Liver (tissue), 9 donors: ENCODE measurements around the gene CCNDBP1. TPM values are rescaled to one million over a fixed set of nuclear protein-coding genes. Genes with fewer than 3 reads are reported as not detected.

ENCODE experiments used
- DNase-seq: peaks from one replicate; pipeline ENCODE4 v3.0.0-alpha.2; 2017; ENCODE audit warnings: low spot score
- H3K27ac ChIP-seq, 2 donors: one replicate each; pipeline ENCODE4 v1.7.0; 2013; ENCODE audit warnings: inconsistent platforms in 2 of 2, low read length in 2 of 2, control low read depth in 1 of 2, low read depth in 1 of 2, mild to moderate bottlenecking in 1 of 2
- H3K27me3 ChIP-seq, 4 donors: one replicate each; pipeline versions ENCODE4 v1.6.1 to v1.7.0; 2013; ENCODE audit warnings: low read length in 3 of 4, inconsistent platforms in 1 of 4, mild to moderate bottlenecking in 1 of 4, moderate library complexity in 1 of 4; ENCODE audit not compliant: control insufficient read depth in 4 of 4, insufficient read depth in 4 of 4
- H3K36me3 ChIP-seq, 4 donors: one replicate each; pipeline versions ENCODE4 v1.6.1 to v1.7.0; 2013; ENCODE audit warnings: low read length in 3 of 4, mild to moderate bottlenecking in 3 of 4, low read depth in 1 of 4, moderate library complexity in 1 of 4; ENCODE audit not compliant: control insufficient read depth in 4 of 4, insufficient read depth in 3 of 4
- H3K4me1 ChIP-seq, 4 donors: one replicate each; pipeline versions ENCODE4 v1.6.1 to v1.7.0; 2013; ENCODE audit warnings: low read length in 3 of 4, mild to moderate bottlenecking in 3 of 4, moderate library complexity in 1 of 4; ENCODE audit not compliant: control insufficient read depth in 4 of 4, insufficient read depth in 4 of 4
- H3K4me3 ChIP-seq, 3 donors: one replicate each; pipeline versions ENCODE4 v1.6.1 to v1.7.0; 2013; ENCODE audit warnings: low read length in 3 of 3, control low read depth in 1 of 3, low read depth in 1 of 3, mild to moderate bottlenecking in 1 of 3
- H3K9ac ChIP-seq, 2 donors: one replicate each; pipeline ENCODE4 v1.7.0; 2013; ENCODE audit warnings: low read length in 2 of 2, mild to moderate bottlenecking in 2 of 2, moderate library complexity in 2 of 2, control low read depth in 1 of 2, low read depth in 1 of 2
- H3K9me3 ChIP-seq, 4 donors: one replicate each; pipeline versions ENCODE4 v1.6.1 to v1.7.0; 2013; ENCODE audit warnings: low read length in 3 of 4; ENCODE audit not compliant: control insufficient read depth in 4 of 4
- ATF3 ChIP-seq: IDR thresholded peaks from 2 replicates; pipeline ENCODE4 v1.6.1; 2016; ENCODE audit warnings: antibody characterized with exemption
- CTCF ChIP-seq: fragments of 150-350 bp; IDR thresholded peaks from 2 replicates; pipeline ENCODE4 v1.5.1; 2017; ENCODE audit warnings: improper control_type of control experiment, low read depth, low read length; ENCODE audit not compliant: missing input control
- EGR1 ChIP-seq, 2 donors: IDR thresholded peaks; 2 replicates each; pipeline ENCODE4 v1.6.1; 2016 to 2018; ENCODE audit warnings: antibody characterized with exemption in 2 of 2, low read depth in 2 of 2
- FOXA1 ChIP-seq: IDR thresholded peaks from 2 replicates; pipeline ENCODE4 v1.6.1; 2016; ENCODE audit warnings: antibody characterized with exemption
- FOXA2 ChIP-seq: IDR thresholded peaks from 2 replicates; pipeline ENCODE4 v1.6.1; 2016; ENCODE audit warnings: antibody characterized with exemption
- GABPA ChIP-seq, 2 donors: IDR thresholded peaks in 1 of 2; conservative IDR thresholded peaks in 1 of 2; 2 replicates each; pipeline ENCODE4 v1.6.1; 2016; ENCODE audit warnings: antibody characterized with exemption in 2 of 2, mild to moderate bottlenecking in 1 of 2, moderate library complexity in 1 of 2
- HNF4A ChIP-seq, 2 donors: conservative IDR thresholded peaks; 2 replicates each; pipeline ENCODE4 v1.6.1; 2016; ENCODE audit warnings: antibody characterized with exemption in 2 of 2, mild to moderate bottlenecking in 2 of 2
- HNF4G ChIP-seq: IDR thresholded peaks from 2 replicates; pipeline ENCODE4 v1.6.1; 2016; ENCODE audit warnings: antibody characterized with exemption
- JUND ChIP-seq, 2 donors: IDR thresholded peaks; 2 replicates each; pipeline ENCODE4 v1.6.1; 2016; ENCODE audit warnings: antibody characterized with exemption in 2 of 2
- MAX ChIP-seq: IDR thresholded peaks from 2 replicates; pipeline ENCODE4 v1.6.1; 2016; ENCODE audit warnings: antibody characterized with exemption
- NR2F2 ChIP-seq: IDR thresholded peaks from 2 replicates; pipeline ENCODE4 v1.6.1; 2016; ENCODE audit warnings: antibody characterized with exemption
- RAD21 ChIP-seq, 2 donors: IDR thresholded peaks; 2 replicates each; pipeline ENCODE4 v1.6.1; 2016; ENCODE audit warnings: antibody characterized with exemption in 2 of 2, mild to moderate bottlenecking in 2 of 2
- REST ChIP-seq: IDR thresholded peaks from 2 replicates; pipeline ENCODE4 v1.6.1; 2016; ENCODE audit warnings: antibody characterized with exemption, mild to moderate bottlenecking
- RXRA ChIP-seq, 2 donors: IDR thresholded peaks; 2 replicates each; pipeline ENCODE4 v1.6.1; 2017 to 2018; ENCODE audit warnings: antibody characterized with exemption in 2 of 2, mild to moderate bottlenecking in 1 of 2
- TAF1 ChIP-seq: conservative IDR thresholded peaks from 2 replicates; pipeline ENCODE4 v1.6.1; 2016; ENCODE audit warnings: antibody characterized with exemption, mild to moderate bottlenecking
- YY1 ChIP-seq: IDR thresholded peaks from 2 replicates; pipeline ENCODE4 v1.6.1; 2016; ENCODE audit warnings: antibody characterized with exemption, mild to moderate bottlenecking
- ZBTB33 ChIP-seq: IDR thresholded peaks from 2 replicates; pipeline ENCODE4 v1.6.1; 2016; ENCODE audit warnings: antibody characterized with exemption
- WGBS: extraction: QIAGEN DNeasy Blood & Tissue Kit; methylation state at CpG from one replicate; pipeline ENCODE4 v1.1.7; 2013; 5-methylcytosine and 5-hydroxymethylcytosine counted together
- polyA plus RNA-seq, 2 donors: library from polyadenylated mRNA; stranded (reverse) in 1 of 2; unstranded in 1 of 2; fragments of 200-250 nt in 1 of 2; fragments of >200 nt in 1 of 2; fragmentation: Nextera tagmentation in 1 of 2; extraction: Ambion mirVana in 1 of 2; gene quantifications; one replicate each; pipeline versions ENCODE4 v1.2.1 to v1.2.3, GENCODE V29; 2013 to 2015
- total RNA-seq, 2 donors: library from RNA; depleted of rRNA; stranded (reverse); fragments of >200 nt; gene quantifications; one replicate each; pipeline ENCODE4 v1.2.3, GENCODE V29; 2014
- donor health status: healthy.
- donor health status: healthy.
- donor health status: healthy.
- donor health status: healthy.
- donor health status: healthy.

The CCNDBP1 gene
- total and polyA plus RNA-seq, 4 donors = 21.4 to 160 (median 26.4) TPM

- Histone ChIP-seq H3K27ac (no peak overlapping the region), H3K36me3 (no peaks in the 10 kb centered on the region), H3K9me3 (no peaks in the 10 kb centered on the region), H3K4me1 (no peaks in the 10 kb centered on the region), H3K9ac (no peak overlapping the region), H3K27me3 (peaks cover 0 to 3% (median 0%) of the 10 kb centered on the region in 4 donors), H3K4me3 (no peak overlapping the region)
- DNase-seq = no peak
- no peak for TF ChIP-seq EGR1 (IDR thresholded peaks at IDR 0.05; ENCODE audit: low read depth in 2 of 2)
- TF ChIP-seq GABPA (IDR thresholded peaks at IDR 0.05 in 1 of 2, conservative IDR thresholded peaks at IDR 0.05 in 1 of 2) = no peak
- no peak for TF ChIP-seq RAD21 (IDR thresholded peaks at IDR 0.05)
- TF ChIP-seq FOXA2 = no peak
- TF ChIP-seq NR2F2 = no peak
- no peak for TF ChIP-seq HNF4A (conservative IDR thresholded peaks at IDR 0.05)
- no peak for TF ChIP-seq YY1
- TF ChIP-seq REST = no peak
- TF ChIP-seq MAX = no peak
- TF ChIP-seq FOXA1 = no peak
- no peak for TF ChIP-seq ZBTB33
- no peak for TF ChIP-seq HNF4G
- TF ChIP-seq TAF1 = no peak
- TF ChIP-seq RXRA (IDR thresholded peaks at IDR 0.05) = no peak
- no peak for TF ChIP-seq JUND (IDR thresholded peaks at IDR 0.05)
- 75% methylated on average over 7 of the region's 7 CpGs for WGBS
These were observed 54.7 kb downstream of the CCNDBP1 start for GRCh38 chr15:43239732-43240491.

- 79% methylated on average over 1 of the region's 1 CpG for WGBS
- Histone ChIP-seq H3K27me3 (peaks cover 0 to 3% (median 0%) of the 10 kb centered on the region in 4 donors), H3K4me1 (no peaks in the 10 kb centered on the region), H3K27ac (no peak overlapping the region), H3K9me3 (no peaks in the 10 kb centered on the region), H3K4me3 (no peak overlapping the region), H3K36me3 (no peaks in the 10 kb centered on the region), H3K9ac (no peak overlapping the region)
- no peak for DNase-seq
- no peak for TF ChIP-seq RAD21 (IDR thresholded peaks at IDR 0.05)
- no peak for TF ChIP-seq TAF1
- TF ChIP-seq RXRA (IDR thresholded peaks at IDR 0.05) = no peak
- no peak for TF ChIP-seq HNF4A (conservative IDR thresholded peaks at IDR 0.05)
- no peak for TF ChIP-seq JUND (IDR thresholded peaks at IDR 0.05)
- TF ChIP-seq REST = no peak
- TF ChIP-seq NR2F2 = no peak
- no peak for TF ChIP-seq ZBTB33
- no peak for TF ChIP-seq FOXA2
- TF ChIP-seq FOXA1 = no peak
- no peak for TF ChIP-seq ATF3
- no peak for TF ChIP-seq HNF4G
- TF ChIP-seq CTCF = no peak
These were observed 55.9 kb downstream of the CCNDBP1 start for GRCh38 chr15:43241100-43241499.
